CD4-positive, CD25-positive, alpha-beta regulatory T cell (primary cell): ENCODE data around the gene MUSTN1. TPM values are rescaled to one million over a fixed set of nuclear protein-coding genes. Genes with fewer than 3 reads are reported as not detected.

Experiments used
- ATAC-seq, 2 donors: fragments of 150-1000 bp; cut with Tn5 transposase; one replicate each; pipeline ENCODE4 v1.10.0; 2021; ENCODE audit warnings: low read depth in 2 of 2, moderate number of reproducible peaks in 2 of 2, moderate library complexity in 1 of 2
- DNase-seq, 3 donors: peaks; one replicate each; pipeline versions ENCODE4 v3.0.0 to v3.0.0-alpha.2; 2012 to 2022; ENCODE audit warnings: mixed read lengths in 1 of 3
- H3K27ac ChIP-seq: one replicate; pipeline ENCODE4 v1.7.0; 2013; ENCODE audit warnings: mild to moderate bottlenecking, low read length; ENCODE audit not compliant: insufficient read depth, poor library complexity, severe bottlenecking
- H3K27me3 ChIP-seq: one replicate; pipeline ENCODE4 v1.7.0; 2013; ENCODE audit warnings: low read length; ENCODE audit not compliant: control insufficient read depth, insufficient read depth
- H3K36me3 ChIP-seq: one replicate; pipeline ENCODE4 v1.7.0; 2013; ENCODE audit warnings: mild to moderate bottlenecking, low read length, moderate library complexity; ENCODE audit not compliant: control insufficient read depth, insufficient read depth
- H3K4me1 ChIP-seq: 2 replicates; pipeline ENCODE4 v1.7.0; 2013; ENCODE audit warnings: mild to moderate bottlenecking, low read length; ENCODE audit not compliant: insufficient read depth, control insufficient read depth, poor library complexity, severe bottlenecking
- H3K4me3 ChIP-seq: one replicate; pipeline ENCODE4 v1.7.0; 2013; ENCODE audit warnings: low read depth, mild to moderate bottlenecking, low read length, moderate library complexity
- H3K9me3 ChIP-seq, 2 experiments: 1 replicate in 1 of 2; 2 replicates in 1 of 2; pipeline ENCODE4 v1.7.0; 2013; ENCODE audit warnings: low read length in 2 of 2, mild to moderate bottlenecking in 1 of 2, moderate library complexity in 1 of 2; ENCODE audit not compliant: control insufficient read depth in 2 of 2
- H3K27ac Mint-ChIP-seq, 3 donors: one replicate each; pipeline ENCODE4 v1.8.0; 2020 to 2022; ENCODE audit warnings: mild to moderate bottlenecking in 3 of 3, mixed read lengths in 3 of 3, moderate library complexity in 2 of 3
- H3K27me3 Mint-ChIP-seq: one replicate; pipeline ENCODE4 v1.8.0; 2022; ENCODE audit warnings: mild to moderate bottlenecking, mixed read lengths
- H3K36me3 Mint-ChIP-seq: one replicate; pipeline ENCODE4 v1.8.0; 2020; ENCODE audit warnings: mixed read lengths
- H3K4me1 Mint-ChIP-seq, 4 donors: one replicate each; pipeline ENCODE4 v1.8.0; 2020 to 2022; ENCODE audit warnings: mixed read lengths in 4 of 4, mild to moderate bottlenecking in 1 of 4
- H3K4me3 Mint-ChIP-seq, 4 donors: one replicate each; pipeline ENCODE4 v1.8.0; 2020 to 2022; ENCODE audit warnings: mild to moderate bottlenecking in 4 of 4, mixed read lengths in 4 of 4, moderate library complexity in 3 of 4
- H3K9me3 Mint-ChIP-seq, 7 donors: one replicate each; pipeline ENCODE4 v1.8.0; 2020 to 2022; ENCODE audit warnings: mixed read lengths in 7 of 7, mild to moderate bottlenecking in 3 of 7, moderate library complexity in 2 of 7
- polyA plus RNA-seq, 4 donors: library from polyadenylated mRNA; unstranded; fragments of 300-500 nt; fragmentation: Illumina TruSeq; gene quantifications; one replicate each; pipeline ENCODE4 v1.2.3, GENCODE V29; 2021
- total RNA-seq: library from RNA; stranded (reverse); gene quantifications from one replicate; pipeline ENCODE4 v1.2.3, GENCODE V29; 2022

The MUSTN1 gene
- total and polyA plus RNA-seq, 5 donors from 2014 or later, result 1.2 to 13.8 TPM; not detected in 3

DNA sequence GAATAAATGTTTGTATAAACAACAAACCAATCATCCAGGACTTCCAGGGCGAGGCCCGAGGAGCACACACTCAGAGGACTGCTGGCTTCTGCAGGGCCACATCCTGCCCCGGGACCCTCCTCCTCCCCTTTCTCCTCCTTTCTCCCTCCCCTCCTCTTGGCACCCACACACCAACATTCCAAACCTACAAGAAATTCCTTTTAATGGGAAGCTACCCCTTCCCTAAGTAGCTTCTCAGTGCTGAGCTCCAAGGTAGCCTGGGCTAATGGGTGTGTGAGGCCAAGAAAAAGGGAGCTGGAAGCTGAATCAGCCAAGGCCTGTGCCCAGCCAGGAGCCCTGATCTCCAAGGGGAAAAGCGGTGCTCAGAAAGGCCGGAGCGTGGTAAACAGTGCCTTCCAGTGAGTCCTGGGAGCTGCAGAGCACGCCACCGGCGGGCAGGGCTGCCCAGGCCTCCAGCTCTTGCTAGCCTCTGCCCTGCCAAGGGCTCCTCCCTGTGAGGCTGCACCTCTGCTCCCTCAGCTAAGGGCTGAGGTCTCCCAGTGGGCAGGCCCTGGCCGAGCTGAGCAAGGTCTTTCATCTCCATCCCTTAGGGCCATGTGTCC is 36.3 kb downstream of the MUSTN1 start:
- Histone ChIP-seq H3K4me3 (no peak overlapping the region), H3K4me1 (no peaks in the 10 kb centered on the region), H3K9me3 (no peaks in the 10 kb centered on the region), H3K36me3 (no peaks in the 10 kb centered on the region), H3K27me3 (no peaks in the 10 kb centered on the region), H3K27ac (no peak overlapping the region)
- Mint-ChIP-seq H3K27me3 (no peaks in the 10 kb centered on the region), H3K27ac (no peak overlapping the region), H3K9me3 (no peaks in the 10 kb centered on the region), H3K36me3 (no peaks in the 10 kb centered on the region), H3K4me3 (no peak overlapping the region), H3K4me1 (no peaks in the 10 kb centered on the region)
- DNase-seq (no peak), ATAC-seq (no peak)

DNA sequence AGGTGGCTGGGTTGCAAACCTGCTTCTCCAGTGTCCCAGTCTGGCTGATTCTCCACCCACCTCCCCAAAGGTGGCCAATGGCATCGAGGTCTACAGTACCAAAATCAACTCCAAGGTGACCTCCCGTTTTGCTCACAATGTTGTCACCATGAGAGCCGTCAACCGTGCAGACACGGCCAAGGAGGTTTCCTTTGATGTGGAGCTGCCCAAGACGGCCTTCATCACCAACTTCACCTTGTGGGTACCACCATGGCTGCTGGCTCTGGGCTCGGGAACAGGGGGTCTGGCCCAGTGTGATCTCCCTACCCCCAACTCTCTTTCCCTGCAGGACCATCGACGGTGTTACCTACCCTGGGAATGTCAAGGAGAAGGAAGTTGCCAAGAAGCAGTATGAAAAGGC is 38.4 kb downstream of the MUSTN1 start:
- DNase-seq (no peak), ATAC-seq (no peak)
- Mint-ChIP-seq H3K27ac (no peak overlapping the region), H3K9me3 (no peaks in the 10 kb centered on the region), H3K27me3 (no peaks in the 10 kb centered on the region), H3K36me3 (no peaks in the 10 kb centered on the region), H3K4me3 (no peak overlapping the region), H3K4me1 (no peaks in the 10 kb centered on the region)
- Histone ChIP-seq H3K9me3 (no peaks in the 10 kb centered on the region), H3K4me1 (no peaks in the 10 kb centered on the region), H3K27me3 (no peaks in the 10 kb centered on the region), H3K36me3 (no peaks in the 10 kb centered on the region), H3K27ac (no peak overlapping the region), H3K4me3 (no peak overlapping the region)

DNA sequence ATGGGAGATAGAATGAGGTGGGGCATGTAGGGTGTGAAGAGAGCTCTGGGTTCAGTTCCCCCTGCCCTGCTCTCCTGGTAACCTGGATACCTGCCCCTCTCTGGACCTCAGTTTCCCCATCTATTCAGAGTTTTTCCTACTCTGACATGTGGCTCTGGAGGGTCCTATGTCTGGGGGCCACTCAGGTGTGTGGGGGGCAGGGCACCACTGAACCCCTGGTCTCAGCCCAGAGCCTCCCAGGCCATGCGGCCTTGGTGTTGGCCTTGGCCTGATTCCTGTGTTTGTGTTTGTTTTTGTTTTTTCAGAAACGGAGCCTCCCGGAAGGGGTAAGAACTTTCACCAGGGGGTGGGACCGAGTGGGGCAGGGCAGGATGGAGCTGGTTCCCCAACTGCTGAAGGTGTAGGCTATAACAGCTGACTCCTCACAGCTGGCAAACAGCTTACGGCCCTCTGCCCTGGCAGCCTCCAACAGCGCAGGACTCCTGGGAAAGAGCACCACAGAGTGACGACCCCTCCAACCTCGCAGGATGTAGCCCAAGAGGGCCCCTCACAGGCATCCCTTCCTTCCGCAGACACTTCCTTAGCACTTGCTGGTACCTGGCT is 39.4 kb downstream of the MUSTN1 start:
- Mint-ChIP-seq H3K4me1 (no peaks in the 10 kb centered on the region), H3K27ac (no peak overlapping the region), H3K9me3 (no peaks in the 10 kb centered on the region), H3K36me3 (no peaks in the 10 kb centered on the region), H3K27me3 (no peaks in the 10 kb centered on the region), H3K4me3 (no peak overlapping the region)
- Histone ChIP-seq H3K36me3 (no peaks in the 10 kb centered on the region), H3K9me3 (no peaks in the 10 kb centered on the region), H3K4me1 (no peaks in the 10 kb centered on the region), H3K4me3 (no peak overlapping the region), H3K27ac (no peak overlapping the region), H3K27me3 (no peaks in the 10 kb centered on the region)
- no peak for DNase-seq
- no peak for ATAC-seq

DNA sequence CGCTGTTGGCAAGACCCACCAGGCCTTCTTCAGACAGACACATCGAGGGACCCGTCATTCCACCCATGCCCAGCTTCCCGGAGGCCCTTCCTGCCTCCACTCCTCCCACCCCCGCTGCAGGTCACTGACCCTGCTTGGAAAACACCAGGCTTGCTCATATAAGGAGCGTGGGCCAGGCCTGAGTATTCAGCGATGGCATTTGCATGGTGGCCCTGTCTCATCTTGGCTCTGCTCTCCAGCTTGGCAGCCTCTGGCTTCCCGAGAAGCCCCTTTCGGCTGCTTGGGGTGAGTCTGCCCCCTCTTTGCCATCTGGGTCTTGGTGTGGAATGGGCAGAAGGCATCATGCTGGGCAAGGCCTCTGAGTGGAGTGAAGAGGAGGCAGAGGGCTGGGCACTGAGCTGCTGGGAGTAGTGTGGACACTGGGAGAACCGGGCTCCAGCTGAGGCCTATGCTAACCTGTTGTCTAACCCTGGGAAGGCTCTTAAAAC is 40.2 kb downstream of the MUSTN1 start, which contains the start of gene ITIH3:
Gene ITIH3, plus strand, starts transcription at position 185 of the 488 bp plus-strand sequence. Its CDS starts 8 bp downstream, at position 193.
- ATAC-seq, result no peak
- no peaks in the 10 kb centered on the region for H3K4me1 Mint-ChIP-seq
- no peak within 1 kb of the TSS for H3K27ac Mint-ChIP-seq

DNA sequence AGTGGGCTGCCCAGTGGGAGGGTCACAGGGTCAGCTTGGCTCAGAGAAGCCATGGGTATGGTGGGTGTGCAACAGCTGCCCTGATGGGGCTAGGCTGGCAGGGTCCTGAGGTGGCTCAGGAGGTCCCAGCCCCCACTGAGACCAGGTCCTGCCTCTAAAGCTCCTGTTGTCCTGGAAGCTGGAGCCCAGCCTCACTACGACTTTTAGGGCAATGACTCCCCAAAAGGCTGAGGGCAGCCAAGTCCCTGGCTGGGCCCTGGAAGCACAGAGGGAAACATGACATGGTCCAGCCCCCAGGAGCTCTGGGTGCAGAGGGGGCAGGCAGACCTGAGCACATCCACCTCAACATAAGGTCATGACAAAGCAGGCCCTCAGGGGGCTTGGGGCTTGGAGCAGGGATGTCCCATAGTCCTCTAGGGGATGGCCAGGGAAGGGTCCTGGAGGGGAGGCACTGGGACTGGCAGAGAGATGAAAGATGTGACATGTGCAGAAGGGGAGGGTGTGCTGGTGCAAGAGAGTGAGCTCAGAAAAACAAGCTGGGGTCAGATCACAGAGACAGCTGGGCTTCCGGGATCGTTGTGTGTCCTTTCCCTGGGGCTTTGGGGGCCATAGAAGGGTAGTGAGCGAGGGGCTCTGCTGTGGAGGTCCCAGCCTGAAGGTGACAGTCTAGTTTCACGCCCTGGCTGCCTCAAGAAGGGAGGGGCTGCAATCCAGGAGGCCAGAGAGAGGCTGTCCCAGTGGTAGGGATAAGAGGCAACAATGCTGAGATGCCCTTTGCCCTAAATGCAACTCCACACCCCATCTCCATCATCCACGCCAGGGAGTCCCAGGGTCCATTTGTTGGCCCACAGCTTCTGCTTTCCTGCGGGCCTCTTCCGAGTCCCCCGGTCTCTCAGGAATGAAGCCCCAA is 40.9 kb downstream of the MUSTN1 start:
- Histone ChIP-seq H3K27me3 (no peaks in the 10 kb centered on the region), H3K4me1 (no peaks in the 10 kb centered on the region), H3K36me3 (no peaks in the 10 kb centered on the region), H3K27ac (no peak overlapping the region), H3K9me3 (no peaks in the 10 kb centered on the region), H3K4me3 (no peak overlapping the region)
- Mint-ChIP-seq H3K9me3 (no peaks in the 10 kb centered on the region), H3K27me3 (no peaks in the 10 kb centered on the region), H3K4me3 (no peak overlapping the region), H3K36me3 (no peaks in the 10 kb centered on the region), H3K4me1 (no peaks in the 10 kb centered on the region), H3K27ac (no peak overlapping the region)
- DNase-seq (no peak), ATAC-seq (no peak)

More for the DNA sequence above, 40.2 kb downstream of the MUSTN1 start, which contains the start of gene ITIH3:
- H3K9me3 Mint-ChIP-seq, result no peaks in the 10 kb centered on the region
- H3K4me3 Mint-ChIP-seq, result no peak within 1 kb of the TSS
- H3K27me3 ChIP-seq, result no peaks in the 10 kb centered on the region
- H3K4me1 ChIP-seq, result no peaks in the 10 kb centered on the region
- H3K27ac ChIP-seq, result no peak within 1 kb of the TSS
- H3K36me3 Mint-ChIP-seq, result no peaks in the 10 kb centered on the region
- H3K9me3 ChIP-seq, result no peaks in the 10 kb centered on the region
- H3K27me3 Mint-ChIP-seq, result no peaks in the 10 kb centered on the region
- H3K4me3 ChIP-seq, result no peak within 1 kb of the TSS
- no peaks in the 10 kb centered on the region for H3K36me3 ChIP-seq
- DNase-seq, result no peak

DNA sequence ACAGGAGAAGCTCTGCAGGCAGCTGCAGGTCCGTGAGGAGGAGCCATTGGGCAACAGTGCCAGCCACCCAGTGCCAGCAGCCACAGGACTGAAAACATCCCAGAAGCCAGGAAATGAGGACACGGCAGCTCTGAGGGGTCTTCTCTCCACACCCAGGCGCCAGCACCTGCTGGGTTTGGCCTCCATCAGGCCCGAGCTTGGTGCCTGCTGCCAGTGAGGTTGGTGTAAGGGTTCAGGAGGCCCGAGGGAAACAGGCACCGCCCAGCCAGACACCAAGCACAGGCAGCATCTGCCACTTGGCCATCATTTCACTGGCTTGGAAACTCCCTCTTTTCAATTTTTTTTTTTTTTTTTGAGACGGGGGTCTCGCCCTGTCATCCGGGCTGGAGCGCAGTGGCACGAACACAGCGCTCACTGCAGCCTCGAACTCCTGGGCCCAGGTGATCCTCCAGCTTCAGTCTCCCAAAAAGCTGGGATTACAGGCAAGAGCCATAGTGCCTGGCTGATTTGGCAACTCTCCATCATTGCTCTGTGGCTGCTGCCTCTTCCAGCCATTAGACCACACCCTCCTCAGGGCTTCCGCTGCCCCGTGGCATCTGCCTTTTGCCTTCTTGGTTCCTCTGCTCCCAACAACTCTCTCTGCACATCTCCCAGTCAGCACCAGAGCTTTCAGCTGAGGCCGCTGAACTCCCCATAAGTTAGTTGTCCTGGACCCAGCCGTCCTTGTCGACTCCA is 41.7 kb downstream of the MUSTN1 start:
- H3K4me1 ChIP-seq, result no peaks in the 10 kb centered on the region
- Mint-ChIP-seq H3K4me3 (no peak overlapping the region), H3K27ac (no peak overlapping the region), H3K27me3 (no peaks in the 10 kb centered on the region), H3K9me3 (no peaks in the 10 kb centered on the region), H3K36me3 (no peaks in the 10 kb centered on the region), H3K4me1 (no peaks in the 10 kb centered on the region)
- H3K4me3 ChIP-seq, result no peak overlapping the region
- no peaks in the 10 kb centered on the region for H3K9me3 ChIP-seq
- no peak for DNase-seq
- ATAC-seq, result no peak
- H3K27ac ChIP-seq, result no peak overlapping the region
- H3K27me3 ChIP-seq, result no peaks in the 10 kb centered on the region
- no peaks in the 10 kb centered on the region for H3K36me3 ChIP-seq

DNA sequence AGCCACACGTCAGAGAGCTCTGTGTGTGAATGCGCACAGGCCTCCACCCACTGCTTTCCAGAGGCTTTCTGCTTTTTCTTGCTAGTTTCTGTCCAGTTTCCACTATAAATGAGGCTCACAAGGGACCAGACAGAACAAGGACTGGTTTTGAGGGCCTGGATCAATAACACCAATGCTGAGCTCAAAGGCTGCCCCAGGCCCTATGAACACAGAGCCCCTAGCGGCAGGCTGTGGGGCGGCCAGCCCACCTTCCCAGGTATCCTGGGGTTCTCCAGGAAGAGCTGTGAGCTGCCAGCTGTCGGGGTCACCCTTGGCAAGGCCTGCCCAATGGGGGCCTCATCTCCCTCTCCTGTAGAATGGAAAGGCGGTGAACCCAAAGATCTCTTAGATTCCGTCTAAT is 42.4 kb downstream of the MUSTN1 start:
- DNase-seq, result no peak
- Mint-ChIP-seq H3K9me3 (no peaks in the 10 kb centered on the region), H3K4me3 (no peak overlapping the region), H3K4me1 (no peaks in the 10 kb centered on the region), H3K36me3 (no peaks in the 10 kb centered on the region), H3K27me3 (no peaks in the 10 kb centered on the region), H3K27ac (no peak overlapping the region)
- Histone ChIP-seq H3K4me1 (no peaks in the 10 kb centered on the region), H3K27ac (no peak overlapping the region), H3K4me3 (no peak overlapping the region), H3K27me3 (no peaks in the 10 kb centered on the region), H3K36me3 (no peaks in the 10 kb centered on the region), H3K9me3 (no peaks in the 10 kb centered on the region)
- no peak for ATAC-seq
